Neutrophil (primary cell): ENCODE measurements around the gene TBX19.

Experiments used
- H3K27ac ChIP-seq: fragments of 200-600 bp; sonication (generic); 2 replicates; pipeline ENCODE4 v1.5.1; 2016; ENCODE audit warnings: mild to moderate bottlenecking, moderate library complexity
- H3K27me3 ChIP-seq: fragments of 200-600 bp; sonication (generic); 2 replicates; pipeline ENCODE4 v1.6.0; 2016; ENCODE audit warnings: mild to moderate bottlenecking
- H3K36me3 ChIP-seq: fragments of 200-600 bp; sonication (generic); 2 replicates; pipeline ENCODE4 v1.5.1; 2017
- H3K4me1 ChIP-seq, 2 experiments: fragments of 200-600 bp in 1 of 2; sonication (generic) in 1 of 2; 1 replicate in 1 of 2; 2 replicates in 1 of 2; pipeline versions ENCODE4 v1.5.1 to v1.6.1; 2013 to 2016; ENCODE audit warnings: low read depth in 1 of 2, low read length in 1 of 2, mild to moderate bottlenecking in 1 of 2, moderate library complexity in 1 of 2; ENCODE audit not compliant: control insufficient read depth in 1 of 2, insufficient read depth in 1 of 2
- H3K4me3 ChIP-seq, 2 experiments: fragments of 200-600 bp in 1 of 2; sonication (generic) in 1 of 2; 1 replicate in 1 of 2; 2 replicates in 1 of 2; pipeline ENCODE4 v1.5.1; 2013 to 2016; ENCODE audit warnings: low read depth in 1 of 2, low read length in 1 of 2, mild to moderate bottlenecking in 1 of 2, moderate library complexity in 1 of 2
- H3K9me3 ChIP-seq: fragments of 200-600 bp; sonication (generic); 2 replicates; pipeline ENCODE4 v1.5.1; 2016
- TF ChIP-seq, protein P1 (sequence below): fragments of 200-600 bp; sonication (generic); IDR thresholded peaks from 2 replicates; pipeline ENCODE4 v1.5.1; 2016; ENCODE audit warnings: antibody characterized with exemption

The TBX19 gene

DNA sequence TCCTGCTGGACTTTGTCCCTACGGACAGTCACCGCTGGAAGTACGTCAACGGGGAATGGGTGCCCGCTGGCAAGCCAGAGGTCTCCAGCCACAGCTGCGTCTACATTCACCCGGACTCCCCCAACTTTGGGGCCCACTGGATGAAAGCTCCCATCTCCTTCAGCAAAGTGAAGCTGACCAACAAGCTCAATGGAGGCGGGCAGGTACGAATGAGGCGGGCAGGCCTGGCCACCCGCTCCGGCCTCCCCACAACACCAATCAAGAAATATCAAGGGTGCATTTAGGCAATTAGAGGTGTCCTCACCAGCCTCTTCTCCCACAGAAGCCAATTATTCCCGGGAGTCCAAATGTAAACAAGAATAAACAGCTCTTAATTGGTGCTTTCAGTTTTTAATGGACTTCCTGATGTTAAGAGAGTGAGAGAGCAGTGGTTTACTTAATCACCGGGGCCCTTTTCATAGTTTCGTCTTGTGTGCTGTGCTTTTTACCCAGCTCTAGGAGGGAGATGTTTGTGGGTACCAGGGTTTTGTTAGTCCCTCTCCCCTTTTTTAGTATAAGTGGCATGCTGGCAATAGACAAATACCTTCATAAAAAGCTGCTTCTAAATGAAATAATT lies 10.7 kb downstream of the TBX19 start:
- Histone ChIP-seq H3K9me3 (no peaks in the 10 kb centered on the region), H3K27ac (no peak overlapping the region)
- TF ChIP-seq, protein P1, sequence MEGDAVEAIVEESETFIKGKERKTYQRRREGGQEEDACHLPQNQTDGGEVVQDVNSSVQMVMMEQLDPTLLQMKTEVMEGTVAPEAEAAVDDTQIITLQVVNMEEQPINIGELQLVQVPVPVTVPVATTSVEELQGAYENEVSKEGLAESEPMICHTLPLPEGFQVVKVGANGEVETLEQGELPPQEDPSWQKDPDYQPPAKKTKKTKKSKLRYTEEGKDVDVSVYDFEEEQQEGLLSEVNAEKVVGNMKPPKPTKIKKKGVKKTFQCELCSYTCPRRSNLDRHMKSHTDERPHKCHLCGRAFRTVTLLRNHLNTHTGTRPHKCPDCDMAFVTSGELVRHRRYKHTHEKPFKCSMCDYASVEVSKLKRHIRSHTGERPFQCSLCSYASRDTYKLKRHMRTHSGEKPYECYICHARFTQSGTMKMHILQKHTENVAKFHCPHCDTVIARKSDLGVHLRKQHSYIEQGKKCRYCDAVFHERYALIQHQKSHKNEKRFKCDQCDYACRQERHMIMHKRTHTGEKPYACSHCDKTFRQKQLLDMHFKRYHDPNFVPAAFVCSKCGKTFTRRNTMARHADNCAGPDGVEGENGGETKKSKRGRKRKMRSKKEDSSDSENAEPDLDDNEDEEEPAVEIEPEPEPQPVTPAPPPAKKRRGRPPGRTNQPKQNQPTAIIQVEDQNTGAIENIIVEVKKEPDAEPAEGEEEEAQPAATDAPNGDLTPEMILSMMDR: no peak

DNA sequence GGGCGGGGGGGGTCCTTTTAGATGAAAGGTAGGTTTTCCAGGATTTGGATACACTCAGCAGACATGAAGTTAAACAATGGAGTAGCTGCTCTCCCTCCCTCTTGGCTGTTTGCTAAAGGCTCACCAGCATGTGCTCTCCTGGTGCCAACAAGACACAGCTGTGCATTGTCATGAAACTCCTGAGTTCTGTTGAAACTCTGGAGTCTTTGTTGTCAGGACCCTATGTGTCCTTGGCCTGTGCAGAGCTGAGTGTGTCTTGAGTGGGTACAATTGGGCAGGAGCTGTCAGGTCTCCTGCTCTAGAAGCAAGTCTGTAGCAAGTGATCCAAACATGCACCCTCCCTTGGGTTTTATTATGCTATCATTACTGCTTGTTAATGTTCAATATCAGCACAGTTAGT lies 12.7 kb downstream of the TBX19 start:
- no peaks in the 10 kb centered on the region for H3K4me1 ChIP-seq
- H3K27ac ChIP-seq: no peak overlapping the region
- H3K4me3 ChIP-seq: no peak overlapping the region
- TF ChIP-seq, protein P1: no peak
- H3K9me3 ChIP-seq: no peaks in the 10 kb centered on the region
- H3K36me3 ChIP-seq: no peaks in the 10 kb centered on the region
- no peaks in the 10 kb centered on the region for H3K27me3 ChIP-seq

More for the DNA sequence above, 10.7 kb downstream of the TBX19 start:
- no peaks in the 10 kb centered on the region for H3K36me3 ChIP-seq
- no peaks in the 10 kb centered on the region for H3K4me1 ChIP-seq
- no peaks in the 10 kb centered on the region for H3K27me3 ChIP-seq
- H3K4me3 ChIP-seq: no peak overlapping the region

DNA sequence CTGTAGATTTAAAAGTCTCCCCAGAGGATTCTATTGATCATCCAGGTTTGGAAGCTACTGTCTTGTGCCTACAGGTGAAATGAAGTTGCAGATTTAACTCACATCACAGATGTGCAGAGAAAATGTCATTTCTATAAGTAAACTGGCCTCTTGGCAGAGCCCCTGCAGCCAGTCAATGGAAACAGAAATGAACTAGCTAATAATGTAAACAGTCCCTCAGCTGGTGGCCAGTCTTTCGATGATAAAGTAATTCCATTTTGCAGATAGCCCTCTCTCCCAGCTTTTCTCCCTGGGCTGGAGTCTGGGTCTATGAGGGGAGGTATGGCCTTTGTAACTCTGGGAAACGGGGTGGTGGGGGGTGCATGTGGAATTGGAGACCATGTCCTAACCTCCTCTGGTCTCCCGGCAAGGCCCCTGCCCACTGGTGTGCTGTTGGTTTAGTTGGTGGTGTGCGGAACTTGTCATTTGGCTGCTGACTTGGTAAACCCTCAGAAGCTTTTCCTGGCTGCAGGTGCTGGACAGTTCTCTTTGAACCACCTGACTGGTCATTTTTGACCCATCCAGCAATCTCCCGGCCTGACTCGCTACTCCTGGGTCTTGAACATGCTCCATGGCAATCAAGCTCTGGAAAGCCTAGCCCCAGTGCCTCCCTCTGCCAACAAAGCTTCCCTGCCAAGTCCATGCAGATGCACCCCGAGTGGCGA lies 14.9 kb downstream of the TBX19 start:
- Histone ChIP-seq H3K4me1 (no peaks in the 10 kb centered on the region), H3K27me3 (no peaks in the 10 kb centered on the region), H3K9me3 (no peaks in the 10 kb centered on the region), H3K4me3 (no peak overlapping the region), H3K27ac (no peak overlapping the region), H3K36me3 (no peaks in the 10 kb centered on the region)
- TF ChIP-seq, protein P1: no peak

DNA sequence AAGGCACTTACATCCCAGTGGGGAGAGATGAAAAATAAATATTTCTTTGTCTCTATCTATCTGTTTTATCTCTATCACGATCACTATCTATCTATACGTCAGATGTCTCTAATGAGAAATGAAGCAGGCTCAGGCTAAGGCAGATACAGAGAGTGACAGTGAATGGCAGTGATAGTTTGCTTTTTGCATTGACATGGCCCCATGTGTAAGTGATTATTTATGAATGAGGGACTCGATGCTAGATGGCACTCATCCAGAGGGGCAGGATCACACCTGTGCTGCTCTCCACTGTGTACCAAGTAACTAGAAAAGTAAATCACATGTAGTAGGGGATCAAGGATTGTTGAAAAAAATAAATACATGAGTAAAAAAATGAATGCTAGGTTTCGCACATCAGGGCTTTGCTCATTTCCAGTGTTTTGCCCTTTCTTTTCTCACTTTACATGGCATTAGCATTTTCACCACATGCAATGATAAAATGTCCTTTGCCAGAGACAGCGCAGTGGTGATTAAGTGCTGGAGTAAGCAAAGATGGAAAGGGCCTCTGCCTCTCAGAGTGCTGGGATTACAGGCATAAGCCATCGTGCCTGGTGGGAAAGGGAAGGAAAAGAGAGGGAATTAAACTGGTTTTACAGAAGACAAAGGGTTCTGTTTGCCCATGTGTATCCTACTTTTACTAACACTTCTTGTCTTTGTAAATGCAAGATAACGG lies 16.5 kb downstream of the TBX19 start:
- no peak overlapping the region for H3K4me3 ChIP-seq
- H3K27me3 ChIP-seq: no peaks in the 10 kb centered on the region
- H3K9me3 ChIP-seq: no peaks in the 10 kb centered on the region
- no peaks in the 10 kb centered on the region for H3K4me1 ChIP-seq
- no peak overlapping the region for H3K27ac ChIP-seq
- TF ChIP-seq, protein P1: no peak
- no peaks in the 10 kb centered on the region for H3K36me3 ChIP-seq

DNA sequence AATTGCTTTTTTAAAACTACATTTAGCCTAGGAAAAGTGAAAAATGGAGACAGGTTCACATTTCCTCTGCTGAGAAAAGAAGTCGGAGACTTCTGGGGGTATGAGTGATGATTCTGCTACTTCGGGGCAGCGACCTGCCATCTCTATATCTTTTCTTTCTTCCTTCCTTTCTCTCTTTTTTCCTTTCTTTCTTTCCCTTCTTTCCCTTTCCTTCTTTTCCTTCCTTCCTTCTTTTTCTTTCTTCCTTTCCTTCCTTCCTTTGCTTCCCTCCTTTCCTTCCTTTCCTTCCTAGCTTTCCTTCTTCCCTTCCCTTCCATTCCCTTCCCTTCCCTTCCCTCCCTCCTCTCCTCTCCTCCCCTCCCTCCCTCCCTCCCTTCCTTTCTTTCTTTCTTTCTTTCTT lies 17.8 kb downstream of the TBX19 start:
- TF ChIP-seq, protein P1: no peak
- Histone ChIP-seq H3K9me3 (no peaks in the 10 kb centered on the region), H3K27me3 (no peaks in the 10 kb centered on the region)

More for the DNA sequence above, 17.8 kb downstream of the TBX19 start:
- Histone ChIP-seq H3K36me3 (no peaks in the 10 kb centered on the region), H3K27ac (no peak overlapping the region), H3K4me3 (no peak overlapping the region), H3K4me1 (no peaks in the 10 kb centered on the region)
